Measurements from ENCODE around the gene LRCH1. TPM values are rescaled to one million over a fixed set of nuclear protein-coding genes. Genes with fewer than 3 reads are reported as not detected.

Gene LRCH1
- total and polyA plus RNA-seq, 2 of the 13 experiments (the other 11 are each of a cell fraction or from before 2014, with no cell fraction given), result 4.1 to 12.6 TPM

- TF ChIP-seq TCF12 (IDR thresholded peaks at IDR 0.05) (no peak), TCF12 (CRISPR knock-in tag; IDR thresholded peaks at IDR 0.05) (no peak), JDP2 (CRISPR knock-in tag; IDR thresholded peaks at IDR 0.05; ENCODE audit: borderline replicate concordance) (no peak)
Measured at GRCh38 chr13:46757640-46758039, 204.7 kb downstream of the LRCH1 start (continued).

- H4K20me1 ChIP-seq (ENCODE audit: insufficient read depth, low read length), result no peaks in the 10 kb centered on the region
- intact Hi-C loops (cut with micrococcal nuclease; ENCODE audit: unreplicated experiment) (loop anchor here (5.0 kb wide), 1 partner anchor 563 kb away; no protein-coding TSS in a partner anchor), in situ Hi-C loops (cut with HindIII; ENCODE audit: extremely low pct_ligation_motif_present, low pct_unique_long_range_greater_than_20kb) (no loop called here)
- 0 out of 2 replicates have a peak overlapping the region, but pooled peaks have one; percentile 1 for H3K4me2 ChIP-seq (ENCODE audit: low read depth, low read length)
- no peak overlapping the region for H3K27ac ChIP-seq (ENCODE audit: extremely low read length, insufficient read depth, low read length)
- no peak overlapping the region for H3K9ac ChIP-seq (ENCODE audit: insufficient read depth, low read depth, low read length)
- ChIA-PET POLR2A (no interaction called here), CTCF (ENCODE audit: low intra/inter-chr PET ratio, low total read pairs) (no interaction called here)
- FAIRE-seq, result no peak
- H3K36me3 ChIP-seq (replicated peaks in 1 of 2; ENCODE audit: control insufficient read depth in 1 of 2, insufficient read depth in 2 of 2, low read length in 2 of 2), result no peaks in the 10 kb centered on the region
- BruUV-seq (replicated peaks), result no TSS peak
- no peak overlapping the region for H3K4me3 ChIP-seq (replicated peaks in 1 of 3; ENCODE audit: insufficient read depth in 1 of 3, low read depth in 2 of 3, low read length in 3 of 3)
- TF ChIP-seq ZNF577 (CRISPR knock-in tag; IDR thresholded peaks at IDR 0.05; ENCODE audit: borderline replicate concordance, low read depth) (no peak), CEBPB (IDR thresholded peaks at IDR 0.05; ENCODE audit: borderline replicate concordance, low read depth, low read length) (peak; percentile 60; the same call in 1 of the 2 replicates)
- no peak overlapping the region for H2AFZ ChIP-seq (ENCODE audit: low read length)
- WGBS (ENCODE audit: low lambda C conversion rate), result 11% methylated on average over 2 of the region's 2 CpGs
- no peak for DNase-seq (ENCODE audit: low spot score)
- H3K9me3 ChIP-seq (ENCODE audit: low read length), result no peaks in the 10 kb centered on the region
- no peak; the same call in 2 of the 3 replicates for ATAC-seq
- no peaks in the 10 kb centered on the region for H3K79me2 ChIP-seq (ENCODE audit: insufficient read depth, low read length)
- no peaks in the 10 kb centered on the region for H3K27me3 ChIP-seq (ENCODE audit: control insufficient read depth in 1 of 2, insufficient read depth in 2 of 2, low read length in 2 of 2)
- H3K4me1 ChIP-seq (ENCODE audit: insufficient read depth, low read length), result peaks cover 6% of the 10 kb centered on the region; the same call in 1 of the 2 replicates
Measured at GRCh38 chr13:46759846-46760245, 206.9 kb downstream of the LRCH1 start.

- ATAC-seq, result 0 out of 3 replicates have a peak, but pooled peaks have one; percentile 21
- TF ChIP-seq ZNF34 (CRISPR knock-in tag; IDR thresholded peaks at IDR 0.05; ENCODE audit: borderline replicate concordance) (no peak), KIAA2018 (CRISPR knock-in tag; IDR thresholded peaks at IDR 0.05; ENCODE audit: borderline replicate concordance) (no peak), TFAP4 (IDR thresholded peaks at IDR 0.05; ENCODE audit: borderline replicate concordance, low read depth) (no peak)
Measured at GRCh38 chr13:46761174-46761573, 208.2 kb downstream of the LRCH1 start.

More at GRCh38 chr13:46761174-46761573, 208.2 kb downstream of the LRCH1 start:
- no peaks in the 10 kb centered on the region for H4K20me1 ChIP-seq (ENCODE audit: insufficient read depth, low read length)
- in situ Hi-C loops (cut with HindIII; ENCODE audit: extremely low pct_ligation_motif_present, low pct_unique_long_range_greater_than_20kb), result no loop called here
- no peaks in the 10 kb centered on the region for H3K27me3 ChIP-seq (ENCODE audit: control insufficient read depth in 1 of 2, insufficient read depth in 2 of 2, low read length in 2 of 2)
- no peaks in the 10 kb centered on the region for H3K9me3 ChIP-seq (ENCODE audit: low read length)
- 76% methylated on average over 4 of the region's 4 CpGs for WGBS (ENCODE audit: low lambda C conversion rate)
- DNase-seq (ENCODE audit: low spot score) (no peak), FAIRE-seq (no peak)
- no peak overlapping the region for H3K4me2 ChIP-seq (ENCODE audit: low read depth, low read length)
- ChIA-PET POLR2A (no interaction called here), CTCF (ENCODE audit: low intra/inter-chr PET ratio, low total read pairs) (no interaction called here)
- intact Hi-C loops (cut with micrococcal nuclease; ENCODE audit: unreplicated experiment), result loop anchor here (5.0 kb wide), 1 partner anchor 564 kb away; no protein-coding TSS in a partner anchor
- H3K27ac ChIP-seq (ENCODE audit: extremely low read length, insufficient read depth, low read length), result no peak overlapping the region
- BruUV-seq (replicated peaks), result no TSS peak
- H3K79me2 ChIP-seq (ENCODE audit: insufficient read depth, low read length), result no peaks in the 10 kb centered on the region
- H3K36me3 ChIP-seq (replicated peaks in 1 of 2; ENCODE audit: control insufficient read depth in 1 of 2, insufficient read depth in 2 of 2, low read length in 2 of 2), result no peaks in the 10 kb centered on the region
- H2AFZ ChIP-seq (ENCODE audit: low read length), result no peak overlapping the region
- H3K4me1 ChIP-seq (ENCODE audit: insufficient read depth, low read length), result peaks cover 6% of the 10 kb centered on the region; the same call in 1 of the 2 replicates
- no peak overlapping the region for H3K9ac ChIP-seq (ENCODE audit: insufficient read depth, low read depth, low read length)
- no peak overlapping the region for H3K4me3 ChIP-seq (replicated peaks in 1 of 3; ENCODE audit: insufficient read depth in 1 of 3, low read depth in 2 of 3, low read length in 3 of 3)

Measured in HepG2 (cell line).